22Rv1 (cell line): Measurements from ENCODE around the gene WSCD2.

Source experiments
- ZFX ChIP-seq: fragments of 450-650 bp; IDR thresholded peaks from 2 replicates; pipeline ENCODE4 v1.6.1; 2017; ENCODE audit warnings: antibody characterized with exemption, borderline replicate concordance
- TF ChIP-seq, protein P1 (sequence below): fragments of 450-650 bp; IDR thresholded peaks from 2 replicates; pipeline ENCODE4 v1.5.1; 2017; ENCODE audit warnings: mild to moderate bottlenecking

DNA sequence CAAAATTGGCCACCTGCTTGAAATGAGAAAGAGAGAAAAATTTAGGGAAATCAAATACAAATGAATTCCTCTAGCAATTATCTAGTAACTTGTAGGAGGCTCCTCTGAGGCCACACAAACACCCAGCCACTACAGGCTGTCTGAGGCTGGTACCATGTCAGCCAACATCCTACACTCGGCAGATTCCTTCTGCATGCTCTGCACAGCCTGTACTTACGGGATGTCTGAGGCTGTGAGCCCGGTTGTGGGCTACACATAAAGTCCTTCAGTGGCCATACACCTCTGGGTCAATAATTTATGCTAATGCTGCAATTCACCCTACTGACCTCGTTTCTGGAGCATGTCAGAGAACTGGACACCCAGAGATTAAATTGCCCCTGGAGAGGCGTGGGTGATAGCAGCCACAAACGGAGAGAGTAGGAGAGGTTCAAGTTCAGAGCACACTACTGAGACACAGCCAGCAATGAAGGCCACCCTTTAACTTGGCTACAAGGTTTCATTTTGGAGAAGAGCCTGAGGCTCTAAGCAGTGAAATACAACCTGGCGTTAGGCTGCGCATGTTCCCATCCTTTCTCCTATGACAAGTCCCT is 28.9 kb downstream of the WSCD2 start:
- TF ChIP-seq, protein P1, sequence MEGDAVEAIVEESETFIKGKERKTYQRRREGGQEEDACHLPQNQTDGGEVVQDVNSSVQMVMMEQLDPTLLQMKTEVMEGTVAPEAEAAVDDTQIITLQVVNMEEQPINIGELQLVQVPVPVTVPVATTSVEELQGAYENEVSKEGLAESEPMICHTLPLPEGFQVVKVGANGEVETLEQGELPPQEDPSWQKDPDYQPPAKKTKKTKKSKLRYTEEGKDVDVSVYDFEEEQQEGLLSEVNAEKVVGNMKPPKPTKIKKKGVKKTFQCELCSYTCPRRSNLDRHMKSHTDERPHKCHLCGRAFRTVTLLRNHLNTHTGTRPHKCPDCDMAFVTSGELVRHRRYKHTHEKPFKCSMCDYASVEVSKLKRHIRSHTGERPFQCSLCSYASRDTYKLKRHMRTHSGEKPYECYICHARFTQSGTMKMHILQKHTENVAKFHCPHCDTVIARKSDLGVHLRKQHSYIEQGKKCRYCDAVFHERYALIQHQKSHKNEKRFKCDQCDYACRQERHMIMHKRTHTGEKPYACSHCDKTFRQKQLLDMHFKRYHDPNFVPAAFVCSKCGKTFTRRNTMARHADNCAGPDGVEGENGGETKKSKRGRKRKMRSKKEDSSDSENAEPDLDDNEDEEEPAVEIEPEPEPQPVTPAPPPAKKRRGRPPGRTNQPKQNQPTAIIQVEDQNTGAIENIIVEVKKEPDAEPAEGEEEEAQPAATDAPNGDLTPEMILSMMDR, result no peak
- no peak for TF ChIP-seq ZFX
